GM12865 (cell line): ENCODE results near the gene MCF2L2.

Source experiments
- DNase-seq: peaks from one replicate; pipeline ENCODE4 v3.0.0; 2010; ENCODE audit warnings: low read depth
- H3K4me3 ChIP-seq: 2 replicates; pipeline ENCODE4 v1.5.1; 2011; ENCODE audit warnings: mild to moderate bottlenecking, low read depth, low read length, control low read depth
- TF ChIP-seq, protein P1 (sequence below): IDR thresholded peaks from 2 replicates; pipeline ENCODE4 v1.5.1; 2011; ENCODE audit warnings: low read length, control low read depth, low read depth, inconsistent platforms; ENCODE audit not compliant: insufficient read depth; ENCODE audit errors: missing control alignments

Gene MCF2L2

DNA sequence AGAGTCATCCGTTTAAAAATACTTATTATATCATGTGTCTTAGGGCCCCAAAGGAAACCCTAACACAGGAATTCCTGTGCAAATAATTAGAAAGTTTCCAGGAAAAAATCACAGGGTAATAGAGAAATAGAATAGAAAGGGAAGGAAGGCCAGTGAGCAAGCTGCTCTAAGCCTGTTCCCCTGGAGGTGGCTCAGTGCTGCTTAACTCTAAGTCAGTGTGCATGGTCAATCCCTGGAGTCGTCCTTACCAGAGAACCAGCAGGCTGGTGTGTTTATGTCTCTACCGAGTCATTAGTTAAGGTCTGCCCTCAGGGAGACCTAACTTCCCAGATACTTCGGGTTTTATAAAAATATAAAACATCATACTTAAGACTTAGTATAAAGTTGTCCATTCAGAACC lies 21.0 kb upstream of the MCF2L2 start:
- DNase-seq, result no peak
- TF ChIP-seq, protein P1, sequence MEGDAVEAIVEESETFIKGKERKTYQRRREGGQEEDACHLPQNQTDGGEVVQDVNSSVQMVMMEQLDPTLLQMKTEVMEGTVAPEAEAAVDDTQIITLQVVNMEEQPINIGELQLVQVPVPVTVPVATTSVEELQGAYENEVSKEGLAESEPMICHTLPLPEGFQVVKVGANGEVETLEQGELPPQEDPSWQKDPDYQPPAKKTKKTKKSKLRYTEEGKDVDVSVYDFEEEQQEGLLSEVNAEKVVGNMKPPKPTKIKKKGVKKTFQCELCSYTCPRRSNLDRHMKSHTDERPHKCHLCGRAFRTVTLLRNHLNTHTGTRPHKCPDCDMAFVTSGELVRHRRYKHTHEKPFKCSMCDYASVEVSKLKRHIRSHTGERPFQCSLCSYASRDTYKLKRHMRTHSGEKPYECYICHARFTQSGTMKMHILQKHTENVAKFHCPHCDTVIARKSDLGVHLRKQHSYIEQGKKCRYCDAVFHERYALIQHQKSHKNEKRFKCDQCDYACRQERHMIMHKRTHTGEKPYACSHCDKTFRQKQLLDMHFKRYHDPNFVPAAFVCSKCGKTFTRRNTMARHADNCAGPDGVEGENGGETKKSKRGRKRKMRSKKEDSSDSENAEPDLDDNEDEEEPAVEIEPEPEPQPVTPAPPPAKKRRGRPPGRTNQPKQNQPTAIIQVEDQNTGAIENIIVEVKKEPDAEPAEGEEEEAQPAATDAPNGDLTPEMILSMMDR, result no peak
- H3K4me3 ChIP-seq, result no peak overlapping the region

DNA sequence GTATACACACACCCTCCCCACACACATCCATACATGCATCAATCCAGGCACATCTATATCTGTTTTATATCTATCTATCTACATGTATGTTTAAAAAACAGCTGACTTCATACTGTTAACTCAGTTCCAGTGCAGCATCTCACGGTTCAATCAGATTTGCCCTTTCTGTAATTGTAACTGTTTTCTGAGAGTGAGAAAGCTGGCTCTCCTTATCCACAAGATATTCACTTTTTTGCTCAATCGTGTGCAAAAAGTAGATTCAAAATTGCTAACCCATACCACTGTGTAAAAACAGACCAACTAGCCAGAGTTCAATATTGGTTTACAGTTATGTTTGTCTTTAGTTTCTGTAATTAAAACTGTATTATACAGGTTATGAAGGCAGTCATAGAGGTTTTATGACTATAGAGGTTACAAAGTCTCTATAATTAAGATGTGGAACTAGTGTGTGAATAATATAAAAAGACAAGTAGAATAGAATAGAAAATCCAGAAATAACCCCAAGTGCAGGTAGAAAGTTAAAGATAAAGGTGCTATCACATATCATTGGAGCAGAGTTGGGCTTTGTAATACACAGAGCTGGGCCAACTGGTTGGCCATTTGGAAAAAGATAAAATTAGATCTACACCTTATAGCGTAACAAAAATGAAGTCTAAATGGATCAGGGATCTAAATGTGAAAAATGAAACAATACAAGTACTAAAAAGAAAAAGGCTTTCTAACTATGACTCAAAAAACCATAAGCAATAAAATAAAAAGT lies 20.1 kb upstream of the MCF2L2 start:
- peak overlapping the region; percentile 80; the same call in 1 of the 2 replicates for H3K4me3 ChIP-seq

DNA sequence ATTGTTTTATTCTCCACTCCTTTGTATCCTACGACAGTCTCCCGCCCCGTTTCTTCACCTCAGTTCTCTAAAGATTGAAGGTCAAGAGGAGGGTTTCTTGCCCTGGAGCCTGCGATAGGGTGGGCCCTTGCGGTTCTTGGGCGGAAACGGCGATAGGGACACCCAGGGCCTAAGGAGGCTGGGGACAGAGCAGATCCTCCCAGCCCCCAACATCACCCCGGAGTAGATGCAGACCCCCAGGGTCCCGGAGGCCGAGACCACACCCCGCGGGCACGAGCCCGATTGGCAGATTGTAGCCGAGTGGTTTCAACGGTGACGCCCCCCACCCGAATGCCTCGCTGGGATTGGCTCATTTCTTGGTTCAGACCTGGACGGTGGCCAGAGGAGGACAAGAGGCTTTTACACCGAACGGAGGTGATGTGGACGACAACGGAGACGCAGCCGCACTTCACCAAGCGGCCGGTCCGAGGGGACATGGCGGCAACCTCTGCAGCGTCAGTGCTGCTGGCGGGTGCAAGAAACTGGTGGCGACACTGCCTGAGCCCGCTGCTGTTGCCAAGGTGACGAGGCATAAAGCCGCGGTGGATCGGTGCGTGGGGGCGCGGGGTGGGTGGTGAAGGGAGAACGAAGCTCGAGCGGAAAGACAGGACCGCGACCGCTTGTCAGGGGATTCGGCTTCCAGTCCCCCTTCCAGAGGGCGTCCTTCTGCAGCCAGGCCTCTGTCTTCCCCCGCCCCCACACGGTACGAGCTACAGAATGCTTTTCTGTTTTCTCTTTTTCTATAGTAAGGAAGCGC lies 19.0 kb upstream of the MCF2L2 start:
- TF ChIP-seq, protein P1, result no peak
- H3K4me3 ChIP-seq, result peak overlapping the region; percentile 80
- DNase-seq, result peak; percentile 91

More for the DNA sequence above, 20.1 kb upstream of the MCF2L2 start:
- TF ChIP-seq, protein P1, result no peak
- no peak for DNase-seq

DNA sequence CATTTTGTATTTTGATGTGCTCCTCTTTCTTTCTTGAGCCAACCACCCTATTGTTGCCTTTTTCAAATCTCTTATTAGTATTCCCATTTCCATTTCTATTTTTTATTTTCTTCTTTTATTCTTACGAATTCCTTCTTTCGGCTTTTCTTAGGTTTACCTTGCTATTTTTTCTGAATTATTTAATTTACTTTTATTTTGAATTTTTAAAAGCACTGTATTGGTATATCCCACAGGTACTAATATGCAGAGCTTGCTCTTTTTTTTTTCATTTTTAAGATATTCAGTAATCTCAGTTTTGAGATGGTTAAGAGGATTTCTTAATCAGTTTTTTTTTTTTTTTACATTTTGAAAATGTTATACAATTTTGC lies 18.4 kb upstream of the MCF2L2 start:
- peak overlapping the region; percentile 80 for H3K4me3 ChIP-seq
- TF ChIP-seq, protein P1, result no peak
- DNase-seq, result no peak

DNA sequence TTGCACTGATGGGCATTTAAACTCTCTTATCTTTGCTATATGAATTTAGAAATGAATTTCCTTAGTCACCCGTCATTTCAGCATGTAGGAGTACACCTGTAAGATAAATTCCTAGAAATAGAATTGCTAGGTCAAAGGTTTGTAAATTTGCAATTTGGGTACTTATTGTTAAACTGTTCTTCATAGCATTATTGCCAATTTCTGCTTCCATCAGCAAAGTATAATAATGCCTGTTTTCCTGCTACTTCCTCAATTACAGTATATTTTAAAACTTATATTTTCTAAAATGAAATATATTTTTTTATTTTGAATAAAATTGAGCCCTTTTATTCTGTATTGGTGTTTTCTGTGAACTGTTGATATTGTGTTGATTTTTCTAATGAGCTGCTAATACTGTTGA lies 16.3 kb upstream of the MCF2L2 start:
- H3K4me3 ChIP-seq, result no peak overlapping the region
- TF ChIP-seq, protein P1, result no peak
- no peak for DNase-seq

DNA sequence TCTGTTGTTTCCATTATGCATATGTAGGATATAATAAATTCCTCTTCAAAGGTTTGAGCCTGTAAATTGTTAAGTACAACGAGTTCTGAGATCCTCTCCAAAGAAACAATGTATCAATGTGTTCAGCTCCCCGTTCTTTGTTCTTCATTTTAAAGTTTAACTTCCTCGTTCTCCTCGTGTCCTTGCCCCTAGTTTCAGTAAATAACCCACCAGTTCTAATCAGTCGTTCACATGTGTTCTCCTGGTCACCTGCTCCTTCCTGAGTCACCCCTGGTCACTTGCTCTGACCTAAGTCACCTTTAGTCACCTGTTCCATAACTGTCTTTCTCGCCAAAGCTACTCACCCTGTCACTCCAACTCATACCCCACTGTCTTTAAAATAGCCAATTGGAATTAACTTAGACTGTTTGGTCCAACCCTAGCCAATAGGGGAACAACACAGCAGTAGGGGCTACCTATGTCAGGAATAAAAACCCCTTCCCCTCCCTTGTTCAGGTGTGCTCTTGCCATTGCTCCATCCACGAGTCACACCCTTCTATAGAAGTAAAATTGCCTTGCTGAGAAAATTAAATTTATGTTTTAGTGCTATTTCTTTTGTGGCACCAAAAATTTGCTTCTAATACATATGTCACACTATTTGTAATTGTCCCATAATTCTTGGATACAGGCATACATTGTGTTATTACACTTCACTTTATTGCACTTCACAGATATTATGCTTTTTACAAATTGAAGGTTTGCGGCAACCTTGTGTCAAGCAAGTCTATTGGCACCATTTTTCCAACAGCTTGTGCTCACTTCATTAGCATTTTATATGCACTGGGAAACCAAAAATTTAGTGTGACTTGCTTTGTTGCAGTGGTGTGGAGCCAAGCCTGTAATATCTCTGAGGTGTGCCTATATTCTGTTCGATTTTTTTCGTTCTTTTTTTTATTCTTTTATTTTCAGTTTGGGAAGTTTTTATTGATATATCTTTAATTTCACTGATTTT lies 15.3 kb upstream of the MCF2L2 start:
- DNase-seq, result no peak
- no peak overlapping the region for H3K4me3 ChIP-seq
- TF ChIP-seq, protein P1, result no peak
